Measurements from ENCODE around the gene LAMA4.

- TF ChIP-seq GATA3 (IDR thresholded peaks at IDR 0.05; ENCODE audit: low read depth, low read length) (no peak), GATA2 (IDR thresholded peaks at IDR 0.05; ENCODE audit: low read depth, low read length) (no peak)
These were observed 43.8 kb upstream of the LAMA4 start for GRCh38 chr6:112298021-112298745.
